SH-SY5Y (cell line): ENCODE data around the gene EPS8L2.

Source experiments
- GATA2 ChIP-seq: IDR thresholded peaks from 2 replicates; pipeline ENCODE4 v1.6.1; 2011; ENCODE audit warnings: mild to moderate bottlenecking, low read depth, low read length
- GATA3 ChIP-seq: IDR thresholded peaks from 2 replicates; pipeline ENCODE4 v1.6.1; 2011; ENCODE audit warnings: low read depth, mild to moderate bottlenecking, low read length, moderate library complexity

- no peak for TF ChIP-seq GATA2
- TF ChIP-seq GATA3, result no peak
Observed at GRCh38 chr11:737366-737765, 31.3 kb downstream of the EPS8L2 start.
